ENCODE results near the gene CLTA.

The CLTA gene

GRCh38 chr9:36166168-36166927, 24.4 kb upstream of the CLTA start (continued):
- TF ChIP-seq EGR2 (tag by site-specific recombination; IDR thresholded peaks at IDR 0.05; ENCODE audit: low read depth), result peak; percentile 19; the same call in 1 of the 2 replicates
- peak; percentile 20; the same call in 1 of the 2 replicates for TF ChIP-seq KLF1 (tag by site-specific recombination; IDR thresholded peaks at IDR 0.05)
- peak; percentile 69 for TF ChIP-seq KLF9 (tag by site-specific recombination; IDR thresholded peaks at IDR 0.05; ENCODE audit: low read depth)
- TF ChIP-seq CTCF (tag by site-specific recombination; IDR thresholded peaks at IDR 0.05), result peak; percentile 83
- TF ChIP-seq ZFP69B (tag by site-specific recombination; IDR thresholded peaks at IDR 0.05), result 0 out of 2 replicates have a peak, but pooled peaks have one; percentile 64
- TF ChIP-seq ZBTB10 (tag by site-specific recombination; IDR thresholded peaks at IDR 0.05), result peak; percentile 77
- TF ChIP-seq KLF8 (tag by site-specific recombination; IDR thresholded peaks at IDR 0.05), result peak; percentile 34; the same call in 1 of the 2 replicates
- peak; percentile 74 for TF ChIP-seq ZBTB8A (tag by site-specific recombination; IDR thresholded peaks at IDR 0.05)
- no peak for TF ChIP-seq ZNF585B (tag by site-specific recombination; IDR thresholded peaks at IDR 0.05)

GRCh38 chr9:36169166-36169565, 21.6 kb upstream of the CLTA start, which contains the start of gene CCIN:
CCIN (plus strand) TSS chr9:36169388; CDS start chr9:36169503, 115 bp downstream.
- no peaks in the 10 kb centered on the region for H3K4me1 ChIP-seq (ENCODE audit: control insufficient read depth, insufficient read depth, low read length)
- POLR2A ChIA-PET, result interaction anchor here (2.6 kb wide), 1 partner anchor 21 kb away, joined by 16 read pairs; the partner anchor contains the start of gene CLTA
- H3K36me3 ChIP-seq (ENCODE audit: control insufficient read depth in 2 of 2, insufficient read depth in 1 of 2, low read length in 2 of 2), result no peaks in the 10 kb centered on the region
- CTCF ChIA-PET, result interaction anchor here (0.6 to 8.2 kb wide), 6 partner anchors 17 to 1616 kb away, joined by 3 to 172 read pairs (median 4); partner anchors contain the start of gene EXOSC3
- no peak within 1 kb of the TSS for H3K27ac ChIP-seq (ENCODE audit: extremely low read depth, low read depth, low read length)
- peak; percentile 37; the same call in 1 of the 2 replicates for TF ChIP-seq ATF2 (tag by site-specific recombination; IDR thresholded peaks at IDR 0.05; ENCODE audit: low read depth)
- peak; percentile 60 for TF ChIP-seq ZBTB21 (tag by site-specific recombination; IDR thresholded peaks at IDR 0.05)
- no peak for TF ChIP-seq YY2 (tag by site-specific recombination; IDR thresholded peaks at IDR 0.05)
- 0 out of 2 replicates have a peak, but pooled peaks have one; percentile 21 for TF ChIP-seq ZBTB17 (tag by site-specific recombination; IDR thresholded peaks at IDR 0.05)
- no peak for TF ChIP-seq ZNF202 (tag by site-specific recombination; IDR thresholded peaks at IDR 0.05; ENCODE audit: borderline replicate concordance)
- TF ChIP-seq ZNF629 (tag by site-specific recombination; IDR thresholded peaks at IDR 0.05), result peak; percentile 53; the same call in 1 of the 2 replicates
- no peak for TF ChIP-seq ZNF48 (tag by site-specific recombination; IDR thresholded peaks at IDR 0.05)
- H3K9me3 ChIP-seq (ENCODE audit: control insufficient read depth, insufficient read depth, low read depth, low read length), result no peaks in the 10 kb centered on the region
- no peak within 1 kb of the TSS for H3K4me3 ChIP-seq (ENCODE audit: low read depth, low read length)

- Histone ChIP-seq H3K4me3 (ENCODE audit: low read depth, low read length) (no peak overlapping the region), H3K27ac (ENCODE audit: extremely low read depth, low read depth, low read length) (no peak overlapping the region), H3K36me3 (ENCODE audit: control insufficient read depth in 2 of 2, insufficient read depth in 1 of 2, low read length in 2 of 2) (no peaks in the 10 kb centered on the region), H3K9me3 (ENCODE audit: control insufficient read depth, insufficient read depth, low read depth, low read length) (no peaks in the 10 kb centered on the region), H3K4me1 (ENCODE audit: control insufficient read depth, insufficient read depth, low read length) (no peaks in the 10 kb centered on the region)
- ChIA-PET CTCF (interaction anchor here (0.6 to 8.2 kb wide), 6 partner anchors 17 to 160 kb away, joined by 3 to 172 read pairs (median 4); no protein-coding TSS in a partner anchor), POLR2A (interaction anchor here (2.6 kb wide), 1 partner anchor 20 kb away, joined by 16 read pairs; the partner anchor contains the start of gene CLTA)
- TF ChIP-seq ZNF513 (tag by site-specific recombination; IDR thresholded peaks at IDR 0.05), result no peak
These were observed 21.0 kb upstream of the CLTA start for GRCh38 chr9:36169708-36170107.
